IMR-90 (cell line): ENCODE data around the gene USP54. TPM values are rescaled to one million over a fixed set of nuclear protein-coding genes. Genes with fewer than 3 reads are reported as not detected.

ENCODE experiments used
- ATAC-seq: fragments of 200-7000 bp; cut with Tn5 transposase; 2 replicates; pipeline ENCODE4 v1.9.1; 2020; ENCODE audit warnings: low read depth, mild to moderate bottlenecking, moderate library complexity
- BruUV-seq: library from RNA; stranded (reverse); fragments of 400-500 nt; replicated peaks from 2 replicates; lab custom pipeline; 2021; lab: Mats Ljungman, UMichigan
- CTCF ChIA-PET: fragments of 300-600 bp; formaldehyde crosslinking; extraction: SDS; loops from one replicate; lab custom pipeline; 2021; ENCODE audit warnings: antibody characterized with exemption; lab: Yijun Ruan, JAX
- POLR2A ChIA-PET: fragments of 300-600 bp; sonication (Branson Sonifier 250); formaldehyde crosslinking; loops from one replicate; lab custom pipeline; 2022; ENCODE audit warnings: antibody characterized with exemption; ENCODE audit not compliant: unreplicated experiment; lab: Charles Lee
- DNase-seq: peaks from one replicate; pipeline ENCODE4 v3.0.0; 2013
- H2AFZ ChIP-seq: replicated peaks from 2 replicates; pipeline ENCODE3; 2013; ENCODE audit warnings: low read length, mild to moderate bottlenecking; ENCODE audit not compliant: poor library complexity
- H2AK5ac ChIP-seq: 2 replicates; pipeline ENCODE4 v1.6.1; 2013; ENCODE audit warnings: low read depth, low read length, inconsistent platforms
- H2AK9ac ChIP-seq: replicated peaks from 2 replicates; pipeline ENCODE3; 2013; ENCODE audit warnings: mild to moderate bottlenecking, low read depth, low read length, moderate library complexity; ENCODE audit not compliant: poor library complexity
- H2BK120ac ChIP-seq: 2 replicates; pipeline ENCODE4 v1.6.1; 2013; ENCODE audit warnings: low read depth, low read length, inconsistent platforms
- H2BK15ac ChIP-seq: 3 replicates; pipeline ENCODE4 v1.6.1; 2013; ENCODE audit warnings: low read depth, low read length, inconsistent platforms
- H2BK20ac ChIP-seq: 2 replicates; pipeline ENCODE4 v1.6.1; 2013; ENCODE audit warnings: low read depth, mild to moderate bottlenecking, inconsistent platforms, low read length, moderate library complexity
- H2BK5ac ChIP-seq: 2 replicates; pipeline ENCODE4 v1.6.1; 2013; ENCODE audit warnings: mild to moderate bottlenecking, low read depth, low read length, inconsistent platforms; ENCODE audit not compliant: poor library complexity, severe bottlenecking
- H3K14ac ChIP-seq: replicated peaks from 2 replicates; pipeline ENCODE4 v1.6.1; 2013; ENCODE audit warnings: low read depth, low read length, inconsistent platforms
- H3K18ac ChIP-seq: 2 replicates; pipeline ENCODE4 v1.6.1; 2013; ENCODE audit warnings: low read depth, low read length, control low read depth
- H3K23ac ChIP-seq: 2 replicates; pipeline ENCODE4 v1.6.1; 2013; ENCODE audit warnings: low read depth, low read length, inconsistent platforms
- H3K27ac ChIP-seq: 2 replicates; pipeline ENCODE4 v1.5.1; 2013; ENCODE audit warnings: mild to moderate bottlenecking, control low read depth, low read length; ENCODE audit not compliant: insufficient read depth
- H3K27me3 ChIP-seq: 2 replicates; pipeline ENCODE4 v1.6.1; 2013; ENCODE audit warnings: low read length; ENCODE audit not compliant: control insufficient read depth, insufficient read depth
- H3K36me3 ChIP-seq: 2 replicates; pipeline ENCODE4 v1.6.1; 2013; ENCODE audit warnings: low read length, mixed read lengths; ENCODE audit not compliant: control insufficient read depth, insufficient read depth
- H3K4ac ChIP-seq: 2 replicates; pipeline ENCODE4 v1.6.1; 2013; ENCODE audit warnings: low read depth, low read length, inconsistent platforms
- H3K4me1 ChIP-seq: 2 replicates; pipeline ENCODE4 v1.6.1; 2013; ENCODE audit warnings: low read length, mixed read lengths; ENCODE audit not compliant: control insufficient read depth, insufficient read depth
- H3K4me2 ChIP-seq: 2 replicates; pipeline ENCODE4 v1.6.1; 2013; ENCODE audit warnings: low read depth, mild to moderate bottlenecking, control low read depth, low read length, moderate library complexity
- H3K4me3 ChIP-seq: 2 replicates; pipeline ENCODE4 v1.5.1; 2013; ENCODE audit warnings: low read depth, mild to moderate bottlenecking, control low read depth, low read length, moderate library complexity; ENCODE audit not compliant: insufficient read depth
- H3K56ac ChIP-seq: 2 replicates; pipeline ENCODE4 v1.6.1; 2013; ENCODE audit warnings: low read length, inconsistent platforms; ENCODE audit not compliant: insufficient read depth; ENCODE audit errors: extremely low read depth
- H3K79me1 ChIP-seq, 2 experiments: 2 replicates each; pipeline ENCODE4 v1.6.1; 2013; ENCODE audit warnings: low read length in 2 of 2, inconsistent platforms in 1 of 2, low read depth in 1 of 2
- H3K9ac ChIP-seq: 2 replicates; pipeline ENCODE4 v1.6.1; 2013; ENCODE audit warnings: low read depth, low read length, control low read depth
- H3K9me1 ChIP-seq: 2 replicates; pipeline ENCODE4 v1.6.1; 2013; ENCODE audit warnings: low read length, inconsistent platforms; ENCODE audit not compliant: insufficient read depth
- H3K9me3 ChIP-seq: 2 replicates; pipeline ENCODE4 v1.6.1; 2013; ENCODE audit warnings: low read length; ENCODE audit not compliant: control insufficient read depth, insufficient read depth
- H4K20me1 ChIP-seq: 2 replicates; pipeline ENCODE4 v1.6.1; 2013; ENCODE audit warnings: low read length, inconsistent platforms; ENCODE audit not compliant: insufficient read depth
- H4K5ac ChIP-seq: 2 replicates; pipeline ENCODE4 v1.6.1; 2013; ENCODE audit warnings: mild to moderate bottlenecking, low read depth, low read length, control low read depth
- H4K8ac ChIP-seq, 2 experiments: 2 replicates each; pipeline ENCODE4 v1.6.1; 2013; ENCODE audit warnings: low read depth in 2 of 2, low read length in 2 of 2, control low read depth in 1 of 2, inconsistent platforms in 1 of 2
- H4K91ac ChIP-seq: 2 replicates; pipeline ENCODE4 v1.6.1; 2013; ENCODE audit warnings: low read depth, low read length, inconsistent platforms; ENCODE audit not compliant: insufficient read depth
- BHLHE40 ChIP-seq: fragments of 150-350 bp; IDR thresholded peaks from 2 replicates; pipeline ENCODE4 v1.6.1; 2016; ENCODE audit warnings: mild to moderate bottlenecking, low read depth, low read length
- CEBPB ChIP-seq: IDR thresholded peaks from 2 replicates; pipeline ENCODE4 v1.6.1; 2012; ENCODE audit warnings: low read depth, low read length, improper control_type of control experiment
- CHD1 ChIP-seq: IDR thresholded peaks from 2 replicates; pipeline ENCODE4 v1.6.1; 2012; ENCODE audit warnings: low read depth, low read length, improper control_type of control experiment
- CTCF ChIP-seq: conservative IDR thresholded peaks from 2 replicates; pipeline ENCODE4 v1.5.1; 2012; ENCODE audit warnings: mild to moderate bottlenecking, low read depth, low read length, improper control_type of control experiment
- ELK1 ChIP-seq: fragments of 150-350 bp; IDR thresholded peaks from 2 replicates; pipeline ENCODE4 v1.6.1; 2016; ENCODE audit warnings: low read depth, mild to moderate bottlenecking, low read length, moderate library complexity, borderline replicate concordance
- MAFK ChIP-seq: IDR thresholded peaks from 2 replicates; pipeline ENCODE4 v1.6.1; 2012; ENCODE audit warnings: low read depth, low read length, improper control_type of control experiment
- MAZ ChIP-seq: IDR thresholded peaks from 2 replicates; pipeline ENCODE4 v1.6.1; 2012; ENCODE audit warnings: low read depth, mild to moderate bottlenecking, low read length, improper control_type of control experiment, moderate library complexity, borderline replicate concordance
- MXI1 ChIP-seq: IDR thresholded peaks from 2 replicates; pipeline ENCODE4 v1.6.1; 2012; ENCODE audit warnings: low read depth, mild to moderate bottlenecking, low read length, moderate library complexity, borderline replicate concordance
- NFE2L2 ChIP-seq: fragments of 150-350 bp; IDR thresholded peaks from 2 replicates; pipeline ENCODE4 v1.6.1; 2016; ENCODE audit warnings: low read depth, mild to moderate bottlenecking, low read length
- RAD21 ChIP-seq: IDR thresholded peaks from 2 replicates; pipeline ENCODE4 v1.6.1; 2012; ENCODE audit warnings: low read length, improper control_type of control experiment
- RCOR1 ChIP-seq: IDR thresholded peaks from 2 replicates; pipeline ENCODE4 v1.6.1; 2012; ENCODE audit warnings: mild to moderate bottlenecking, low read length, improper control_type of control experiment; ENCODE audit not compliant: insufficient replicate concordance
- RFX5 ChIP-seq: IDR thresholded peaks from 2 replicates; pipeline ENCODE4 v1.8.0; 2012; ENCODE audit warnings: low read depth, mild to moderate bottlenecking, low read length, moderate library complexity
- SMC3 ChIP-seq: fragments of 150-350 bp; IDR thresholded peaks from 2 replicates; pipeline ENCODE4 v1.6.1; 2016; ENCODE audit warnings: low read depth, mild to moderate bottlenecking, antibody characterized with exemption, low read length, moderate library complexity
- USF2 ChIP-seq: fragments of 150-350 bp; IDR thresholded peaks from 2 replicates; pipeline ENCODE4 v1.6.1; 2017; ENCODE audit warnings: mild to moderate bottlenecking, antibody characterized with exemption, low read length, low read depth
- WGBS, 2 experiments: methylation state at CpG; one replicate each; pipeline versions ENCODE4 v1.1.5 to v1.1.7; 2013; ENCODE audit warnings: missing lambda C conversion rate in 2 of 2; ENCODE audit not compliant: insufficient read length in 1 of 2; ENCODE audit errors: extremely low coverage in 2 of 2; 5-methylcytosine and 5-hydroxymethylcytosine counted together
- dilution Hi-C: fragments of 300-500 bp; cut with HindIII; formaldehyde crosslinking; loops from one replicate; pipeline ENCODE4 v1.14.3; 2018; ENCODE audit warnings: low sequenced_read_pairs; ENCODE audit not compliant: unreplicated experiment
- in situ Hi-C: fragments of 300-500 bp; cut with MboI; formaldehyde crosslinking; loops from 3 replicates; pipeline ENCODE4 v1.14.3; 2019; ENCODE audit warnings: low sequenced_read_pairs, inconsistent platforms, mixed read lengths
- intact Hi-C: fragments of 100-400 bp; cut with micrococcal nuclease; formaldehyde crosslinking; loops from 2 replicates; pipeline ENCODE4 v1.10.0; 2022
- polyA plus RNA-seq, 3 experiments: library from polyadenylated mRNA; depleted of rRNA; stranded (reverse); fragments of >200 nt; gene quantifications; 2 replicates each; pipeline ENCODE4 v1.2.3, GENCODE V29; 2012; ENCODE audit warnings: low replicate concordance in 1 of 3
- total RNA-seq: library from RNA; depleted of rRNA; stranded (reverse); fragments of >200 nt; gene quantifications from 2 replicates; pipeline ENCODE4 v1.2.3, GENCODE V29; 2012

USP54 gene
- total and polyA plus RNA-seq, 2 of the 4 experiments (the other 2 are of a cell fraction): 4.0 to 7.9 TPM

DNA sequence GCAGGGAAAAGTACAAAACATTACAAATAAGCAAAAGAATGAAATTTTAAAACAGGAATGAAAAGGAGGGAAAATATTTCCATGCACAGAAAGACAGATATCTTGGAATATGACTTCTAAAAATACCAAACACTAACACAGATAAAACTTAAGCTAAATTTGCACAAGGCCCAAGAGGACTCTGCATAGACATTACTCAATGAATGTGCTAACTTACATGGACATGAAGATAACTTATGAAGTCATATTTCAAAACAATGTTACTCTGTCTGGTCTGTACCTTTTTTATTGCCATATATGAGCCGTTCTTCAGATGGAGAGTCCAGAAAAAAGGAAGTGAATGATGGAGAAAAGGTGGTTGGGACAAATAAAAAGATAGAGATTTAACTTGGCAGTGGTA lies 142.8 kb downstream of the USP54 start:
- ATAC-seq (no peak), DNase-seq (no peak)
- no peak overlapping the region for H4K91ac ChIP-seq
- no peak overlapping the region for H2BK5ac ChIP-seq
- H3K14ac ChIP-seq: no peak overlapping the region
- no peaks in the 10 kb centered on the region for H3K9me1 ChIP-seq
- BruUV-seq: no TSS peak
- H3K27me3 ChIP-seq: no peaks in the 10 kb centered on the region
- H3K4me1 ChIP-seq: no peaks in the 10 kb centered on the region
- H2BK15ac ChIP-seq: no peak overlapping the region
- no peak overlapping the region for H2AK9ac ChIP-seq
- no peak overlapping the region for H3K23ac ChIP-seq
- CTCF ChIA-PET: no interaction called here
- H4K5ac ChIP-seq: no peak overlapping the region
- H2BK120ac ChIP-seq: no peak overlapping the region
- dilution Hi-C loops: no loop called here
- no peak overlapping the region for H3K4ac ChIP-seq
- in situ Hi-C loops: no loop called here
- no peak overlapping the region for H3K27ac ChIP-seq
- 80% methylated on average over 1 of the region's 1 CpG; no CpG with 5 or more reads in 1 of the 2 experiments for WGBS, 2 experiments
- no peak overlapping the region for H2BK20ac ChIP-seq
- H3K4me2 ChIP-seq: no peak overlapping the region
- no peaks in the 10 kb centered on the region for H4K20me1 ChIP-seq
- no peak overlapping the region for H3K4me3 ChIP-seq
- no peak overlapping the region for H2AK5ac ChIP-seq
- TF ChIP-seq SMC3: no peak
- no peak for TF ChIP-seq MAZ
- TF ChIP-seq BHLHE40: no peak
- no peak for TF ChIP-seq RCOR1
- no peak for TF ChIP-seq CTCF
- no peak for TF ChIP-seq RFX5
- no peak for TF ChIP-seq MXI1
- TF ChIP-seq USF2: no peak
- TF ChIP-seq NFE2L2: no peak
- no peak for TF ChIP-seq CEBPB
- no peak for TF ChIP-seq RAD21
- TF ChIP-seq MAFK: no peak
- TF ChIP-seq CHD1: no peak
- no peak for TF ChIP-seq ELK1
- H3K79me1 ChIP-seq: peaks cover 0 to 6% of the 10 kb centered on the region in 2 experiments; a peak in 2 of 4 replicates
- H3K9me3 ChIP-seq: no peaks in the 10 kb centered on the region
- H4K8ac ChIP-seq: no peak overlapping the region
- POLR2A ChIA-PET: no interaction called here
- peaks cover 15% of the 10 kb centered on the region for H3K36me3 ChIP-seq
- no peak overlapping the region for H3K56ac ChIP-seq
- no peak overlapping the region for H3K18ac ChIP-seq
- H3K9ac ChIP-seq: no peak overlapping the region
- intact Hi-C loops: no loop called here
- H2AFZ ChIP-seq: no peak overlapping the region
